ENCODE results near the gene MTNR1B. TPM values are rescaled to one million over a fixed set of nuclear protein-coding genes. Genes with fewer than 3 reads are reported as not detected.

The MTNR1B gene
- total RNA-seq, 1 donor from 2014 or later: not detected

DNA sequence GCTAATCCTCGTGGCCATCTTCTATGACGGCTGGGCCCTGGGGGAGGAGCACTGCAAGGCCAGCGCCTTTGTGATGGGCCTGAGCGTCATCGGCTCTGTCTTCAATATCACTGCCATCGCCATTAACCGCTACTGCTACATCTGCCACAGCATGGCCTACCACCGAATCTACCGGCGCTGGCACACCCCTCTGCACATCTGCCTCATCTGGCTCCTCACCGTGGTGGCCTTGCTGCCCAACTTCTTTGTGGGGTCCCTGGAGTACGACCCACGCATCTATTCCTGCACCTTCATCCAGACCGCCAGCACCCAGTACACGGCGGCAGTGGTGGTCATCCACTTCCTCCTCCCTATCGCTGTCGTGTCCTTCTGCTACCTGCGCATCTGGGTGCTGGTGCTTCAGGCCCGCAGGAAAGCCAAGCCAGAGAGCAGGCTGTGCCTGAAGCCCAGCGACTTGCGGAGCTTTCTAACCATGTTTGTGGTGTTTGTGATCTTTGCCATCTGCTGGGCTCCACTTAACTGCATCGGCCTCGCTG is 12.1 kb downstream of the MTNR1B start:
- DNase-seq (ENCODE audit: low read depth): no peak
- TF ChIP-seq, protein P1, sequence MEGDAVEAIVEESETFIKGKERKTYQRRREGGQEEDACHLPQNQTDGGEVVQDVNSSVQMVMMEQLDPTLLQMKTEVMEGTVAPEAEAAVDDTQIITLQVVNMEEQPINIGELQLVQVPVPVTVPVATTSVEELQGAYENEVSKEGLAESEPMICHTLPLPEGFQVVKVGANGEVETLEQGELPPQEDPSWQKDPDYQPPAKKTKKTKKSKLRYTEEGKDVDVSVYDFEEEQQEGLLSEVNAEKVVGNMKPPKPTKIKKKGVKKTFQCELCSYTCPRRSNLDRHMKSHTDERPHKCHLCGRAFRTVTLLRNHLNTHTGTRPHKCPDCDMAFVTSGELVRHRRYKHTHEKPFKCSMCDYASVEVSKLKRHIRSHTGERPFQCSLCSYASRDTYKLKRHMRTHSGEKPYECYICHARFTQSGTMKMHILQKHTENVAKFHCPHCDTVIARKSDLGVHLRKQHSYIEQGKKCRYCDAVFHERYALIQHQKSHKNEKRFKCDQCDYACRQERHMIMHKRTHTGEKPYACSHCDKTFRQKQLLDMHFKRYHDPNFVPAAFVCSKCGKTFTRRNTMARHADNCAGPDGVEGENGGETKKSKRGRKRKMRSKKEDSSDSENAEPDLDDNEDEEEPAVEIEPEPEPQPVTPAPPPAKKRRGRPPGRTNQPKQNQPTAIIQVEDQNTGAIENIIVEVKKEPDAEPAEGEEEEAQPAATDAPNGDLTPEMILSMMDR (conservative IDR thresholded peaks at IDR 0.05; ENCODE audit: low read depth, low read length): no peak
- H3K4me3 ChIP-seq (ENCODE audit: low read depth, low read length): no peak overlapping the region

DNA sequence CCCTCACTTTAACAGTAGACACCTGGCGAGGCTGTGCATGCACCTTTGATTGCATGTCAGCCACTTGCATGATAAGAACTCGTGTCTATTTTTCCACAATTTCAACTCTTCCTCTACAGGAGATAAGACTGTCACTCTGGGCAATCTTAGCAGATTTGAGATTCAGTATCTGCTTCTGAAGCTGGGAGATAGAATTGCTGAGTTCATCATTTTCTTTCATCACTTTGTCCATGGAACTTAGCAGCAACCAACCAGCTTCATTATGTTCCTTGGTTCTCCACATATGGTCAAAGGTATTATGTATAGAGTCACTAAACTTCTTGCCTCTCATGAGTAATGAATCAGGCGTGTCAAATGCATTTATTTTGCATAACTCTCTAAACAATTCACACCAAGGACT is 17.1 kb downstream of the MTNR1B start:
- no peak overlapping the region for H3K4me3 ChIP-seq (ENCODE audit: low read depth, low read length)
- TF ChIP-seq, protein P1 (conservative IDR thresholded peaks at IDR 0.05; ENCODE audit: low read depth, low read length): no peak
- no peak for DNase-seq (ENCODE audit: low read depth)

DNA sequence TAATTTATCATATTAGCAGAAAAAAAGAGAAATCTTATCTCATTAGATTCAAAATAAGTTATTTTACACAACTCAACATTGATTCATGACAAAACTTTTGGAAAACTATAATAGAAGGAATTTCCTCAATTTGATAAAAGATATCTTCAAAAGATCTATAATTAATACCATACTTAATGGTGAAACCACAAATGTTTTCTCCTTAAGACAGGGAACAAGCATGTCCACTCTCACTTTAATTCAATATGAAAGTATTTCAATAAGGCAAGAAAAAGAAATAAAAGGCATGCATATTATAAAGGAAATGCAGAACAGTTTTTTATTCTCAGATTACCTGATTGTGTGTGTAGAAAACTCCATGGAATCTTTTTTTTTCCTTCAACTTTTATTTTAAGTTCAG is 23.6 kb downstream of the MTNR1B start:
- no peak overlapping the region for H3K4me3 ChIP-seq (ENCODE audit: low read depth, low read length)
- TF ChIP-seq, protein P1 (conservative IDR thresholded peaks at IDR 0.05; ENCODE audit: low read depth, low read length): no peak
- DNase-seq (ENCODE audit: low read depth): no peak

DNA sequence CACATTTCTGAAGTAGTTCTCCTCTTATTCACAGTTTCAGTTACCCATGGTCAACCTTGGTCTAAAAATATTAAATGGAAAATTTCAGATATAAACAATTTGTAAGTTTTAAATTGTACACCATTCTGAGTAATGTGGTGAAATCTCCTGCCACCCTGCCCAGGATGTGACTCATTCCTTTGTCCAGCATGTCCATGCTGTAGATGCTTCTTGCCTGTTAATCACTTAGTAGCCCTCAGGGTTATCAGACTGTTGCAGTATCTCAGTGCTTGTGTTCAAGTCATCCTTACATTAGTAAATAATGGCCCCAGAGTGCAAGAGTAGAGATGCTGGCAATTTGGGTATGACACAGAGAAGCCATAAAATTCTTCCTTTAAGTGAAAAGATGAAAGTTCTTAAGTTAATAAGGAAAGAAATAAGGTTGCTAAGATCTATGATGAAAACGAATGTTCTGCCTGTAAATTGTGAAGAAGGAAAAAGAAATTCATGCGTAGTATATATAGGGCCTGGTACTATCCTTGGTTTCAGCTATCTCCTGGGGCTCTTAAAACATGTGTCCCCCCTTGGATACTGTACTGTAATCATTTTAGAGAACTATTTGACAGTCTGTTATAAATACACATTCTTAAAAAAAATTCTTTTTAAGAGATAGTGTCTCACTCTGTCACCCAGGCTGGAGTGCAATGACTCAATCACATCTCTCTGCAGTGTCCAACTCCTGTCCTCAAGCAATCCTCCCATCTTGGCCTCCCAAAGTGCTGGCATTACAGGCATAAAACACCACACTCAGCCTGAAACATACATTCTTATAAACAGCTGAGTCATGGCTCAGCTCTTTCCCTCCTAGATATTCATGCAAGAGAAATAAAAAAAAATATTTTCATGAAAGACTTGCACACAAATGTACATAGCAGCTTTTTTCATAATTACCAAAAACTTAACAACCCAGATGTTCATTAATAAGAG is 31.3 kb downstream of the MTNR1B start:
- no peak for DNase-seq (ENCODE audit: low read depth)
- TF ChIP-seq, protein P1 (conservative IDR thresholded peaks at IDR 0.05; ENCODE audit: low read depth, low read length): no peak
- no peak overlapping the region for H3K4me3 ChIP-seq (ENCODE audit: low read depth, low read length)

DNA sequence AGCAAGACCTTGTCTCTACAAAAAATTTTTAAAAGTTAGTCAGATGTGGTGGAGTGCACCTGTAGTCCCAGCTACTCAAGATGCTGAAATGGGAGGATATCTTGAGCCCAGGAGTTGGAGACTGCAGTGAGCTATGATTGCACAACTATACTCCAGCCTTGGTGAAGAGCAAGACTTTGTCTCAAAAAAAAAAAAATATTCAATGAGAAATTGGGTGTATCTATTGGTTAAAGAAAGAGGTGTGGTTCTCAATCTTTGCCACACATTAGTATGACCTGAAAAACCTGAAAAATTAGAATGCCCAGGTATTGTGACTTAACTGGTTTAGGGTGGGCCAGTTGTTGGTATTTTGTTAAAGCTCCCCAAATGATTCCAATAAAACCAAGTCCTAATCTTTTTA is 32.4 kb downstream of the MTNR1B start:
- DNase-seq (ENCODE audit: low read depth): no peak
- TF ChIP-seq, protein P1 (conservative IDR thresholded peaks at IDR 0.05; ENCODE audit: low read depth, low read length): no peak
- H3K4me3 ChIP-seq (ENCODE audit: low read depth, low read length): no peak overlapping the region

DNA sequence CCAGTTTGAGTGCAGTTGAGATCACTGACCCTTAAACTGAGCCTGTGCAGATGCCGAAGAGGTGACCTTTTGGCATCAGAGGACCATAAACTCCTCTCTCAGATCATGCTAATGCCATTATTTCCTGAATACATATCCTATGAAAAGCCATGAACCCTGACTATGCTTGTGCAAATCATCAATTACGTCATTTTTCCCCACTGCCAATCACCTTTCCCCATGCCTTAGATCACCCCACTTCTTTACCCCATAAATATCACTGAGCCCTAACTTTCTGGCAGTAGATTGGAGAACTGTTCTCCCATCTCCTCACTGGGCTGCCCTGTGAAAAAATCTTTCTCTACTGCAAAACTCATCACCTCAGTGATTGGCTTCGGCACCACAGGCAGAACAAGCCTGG is 32.9 kb downstream of the MTNR1B start:
- no peak overlapping the region for H3K4me3 ChIP-seq (ENCODE audit: low read depth, low read length)
- no peak for DNase-seq (ENCODE audit: low read depth)
- TF ChIP-seq, protein P1 (conservative IDR thresholded peaks at IDR 0.05; ENCODE audit: low read depth, low read length): no peak

Data from epithelial cell of proximal tubule (primary cell).